ENCODE measurements around the gene ZNF844. TPM values are rescaled to one million over a fixed set of nuclear protein-coding genes. Genes with fewer than 3 reads are reported as not detected.

Gene ZNF844
- total and polyA plus RNA-seq, 10 of the 15 experiments (the other 5 are each of a cell fraction or from before 2014, with no cell fraction given), result 0.16 to 1.1 (median 0.70) TPM

GRCh38 chr19:12112701-12113100, 48.2 kb downstream of the ZNF844 start:
- FAIRE-seq (no peak), ATAC-seq (no peak), DNase-seq (ENCODE audit: low read depth, low spot score) (no peak)
- ChIA-PET POLR2A (no interaction called here), CTCF (no interaction called here), RAD21 (ENCODE audit: unreplicated experiment) (no interaction called here), SMC1A (ENCODE audit: uncharacterized antibody, unreplicated experiment) (no interaction called here)
- Histone ChIP-seq H2AFZ (ENCODE audit: control insufficient read depth, low read depth, low read length) (no peak overlapping the region), H3K4me1 (ENCODE audit: control insufficient read depth, insufficient read depth, low read length) (no peaks in the 10 kb centered on the region), H3K27me3 (replicated peaks in 1 of 2; ENCODE audit: control insufficient read depth in 2 of 2, insufficient read depth in 2 of 2, low read length in 1 of 2) (no peaks in the 10 kb centered on the region), H3K4me3 (no peak overlapping the region), H3K4me2 (ENCODE audit: control insufficient read depth, insufficient read depth) (no peak overlapping the region), H3K79me2 (ENCODE audit: control insufficient read depth, insufficient read depth, low read length) (no peaks in the 10 kb centered on the region), H3K27ac (ENCODE audit: control insufficient read depth, insufficient read depth) (no peak overlapping the region), H3K9me3 (replicated peaks; ENCODE audit: control insufficient read depth, insufficient read depth, low read length) (peaks cover 13% of the 10 kb centered on the region; the same call in 2 of the 3 replicates), H4K20me1 (ENCODE audit: control insufficient read depth, insufficient read depth) (no peaks in the 10 kb centered on the region), H3K36me3 (ENCODE audit: control insufficient read depth in 2 of 2, insufficient read depth in 2 of 2, low read length in 1 of 2) (no peaks in the 10 kb centered on the region), H3K9ac (ENCODE audit: control insufficient read depth, insufficient read depth, low read length) (no peak overlapping the region)
- peak; percentile 26; the same call in 1 of the 2 replicates for TF ChIP-seq JUNB (IDR thresholded peaks at IDR 0.05)
- TF ChIP-seq, protein P1, sequence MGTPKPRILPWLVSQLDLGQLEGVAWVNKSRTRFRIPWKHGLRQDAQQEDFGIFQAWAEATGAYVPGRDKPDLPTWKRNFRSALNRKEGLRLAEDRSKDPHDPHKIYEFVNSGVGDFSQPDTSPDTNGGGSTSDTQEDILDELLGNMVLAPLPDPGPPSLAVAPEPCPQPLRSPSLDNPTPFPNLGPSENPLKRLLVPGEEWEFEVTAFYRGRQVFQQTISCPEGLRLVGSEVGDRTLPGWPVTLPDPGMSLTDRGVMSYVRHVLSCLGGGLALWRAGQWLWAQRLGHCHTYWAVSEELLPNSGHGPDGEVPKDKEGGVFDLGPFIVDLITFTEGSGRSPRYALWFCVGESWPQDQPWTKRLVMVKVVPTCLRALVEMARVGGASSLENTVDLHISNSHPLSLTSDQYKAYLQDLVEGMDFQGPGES (IDR thresholded peaks at IDR 0.05), result no peak
- no TSS peak for BruUV-seq (replicated peaks)
- intact Hi-C loops (cut with micrococcal nuclease; ENCODE audit: unreplicated experiment), result no loop called here
- in situ Hi-C loops (cut with MboI), result no loop called here
- 38% methylated on average over 8 of the region's 8 CpGs for WGBS (ENCODE audit: insufficient coverage, insufficient replicate concordance, low lambda C conversion rate, missing lambda C conversion rate)

DNA sequence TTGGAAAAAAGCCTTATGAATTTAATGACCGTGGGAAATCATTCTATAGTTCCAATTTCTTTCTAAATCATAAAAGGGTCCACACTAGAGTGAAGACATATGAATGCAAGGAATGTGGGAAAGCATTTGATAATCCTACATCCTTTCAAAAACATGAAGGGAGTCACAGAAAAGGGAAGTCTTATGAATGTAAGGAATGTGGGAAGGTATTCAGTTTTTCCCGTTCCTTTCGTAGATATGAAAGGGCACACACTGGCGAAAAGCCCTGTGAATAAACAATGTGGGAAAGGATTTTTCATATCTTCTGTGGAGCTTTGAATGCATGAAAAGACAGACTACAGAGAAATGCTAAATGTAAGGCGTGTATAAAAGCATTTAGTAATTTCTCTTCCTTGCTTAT, 48.6 kb downstream of the ZNF844 start:
- H3K27me3 ChIP-seq (replicated peaks in 1 of 2; ENCODE audit: control insufficient read depth in 2 of 2, insufficient read depth in 2 of 2, low read length in 1 of 2), result no peaks in the 10 kb centered on the region
- TF ChIP-seq CBFB (IDR thresholded peaks at IDR 0.05; ENCODE audit: low read depth), result no peak
- TF ChIP-seq RBBP5 (conservative IDR thresholded peaks at IDR 0.05), result no peak
- H3K9me3 ChIP-seq (replicated peaks; ENCODE audit: control insufficient read depth, insufficient read depth, low read length), result peaks cover 13% of the 10 kb centered on the region; the same call in 2 of the 3 replicates
- CTCF ChIA-PET, result interaction anchor here (0.5 to 1.3 kb wide), 2 partner anchors 149 to 338 kb away, joined by 3 to 5 read pairs; partner anchors contain the start of gene ZNF763
- RAD21 ChIA-PET (ENCODE audit: unreplicated experiment), result no interaction called here
- no peak for FAIRE-seq
- H3K9ac ChIP-seq (ENCODE audit: control insufficient read depth, insufficient read depth, low read length), result no peak overlapping the region
- no peak overlapping the region for H3K4me3 ChIP-seq
- H3K27ac ChIP-seq (ENCODE audit: control insufficient read depth, insufficient read depth), result no peak overlapping the region
- no peaks in the 10 kb centered on the region for H3K36me3 ChIP-seq (ENCODE audit: control insufficient read depth in 2 of 2, insufficient read depth in 2 of 2, low read length in 1 of 2)
- 94% methylated on average over 5 of the region's 5 CpGs for WGBS (ENCODE audit: insufficient coverage, insufficient replicate concordance, low lambda C conversion rate, missing lambda C conversion rate)
- SMC1A ChIA-PET (ENCODE audit: uncharacterized antibody, unreplicated experiment), result no interaction called here
- no TSS peak for BruUV-seq (replicated peaks)
- no peaks in the 10 kb centered on the region for H3K4me1 ChIP-seq (ENCODE audit: control insufficient read depth, insufficient read depth, low read length)
- intact Hi-C loops (cut with micrococcal nuclease; ENCODE audit: unreplicated experiment) (no loop called here), in situ Hi-C loops (cut with MboI) (no loop called here)
- H3K4me2 ChIP-seq (ENCODE audit: control insufficient read depth, insufficient read depth), result no peak overlapping the region
- H2AFZ ChIP-seq (ENCODE audit: control insufficient read depth, low read depth, low read length), result no peak overlapping the region
- no peak for ATAC-seq
- POLR2A ChIA-PET, result no interaction called here
- no peaks in the 10 kb centered on the region for H4K20me1 ChIP-seq (ENCODE audit: control insufficient read depth, insufficient read depth)
- no peaks in the 10 kb centered on the region for H3K79me2 ChIP-seq (ENCODE audit: control insufficient read depth, insufficient read depth, low read length)
- DNase-seq (ENCODE audit: low read depth, low spot score), result no peak
